Measurements from ENCODE around the gene MAP2K2.
A peak's percentile ranks its signal among the peaks of the same experiment; 100 is the strongest.

Gene MAP2K2

GRCh38 chr19:4061683-4062418 lies 62.1 kb downstream of the MAP2K2 start:
- no peak for DNase-seq (ENCODE audit: low read depth in 1 of 2, low spot score in 1 of 2)

GRCh38 chr19:4061178-4061682 lies 62.7 kb downstream of the MAP2K2 start:
- no peak for DNase-seq (ENCODE audit: low read depth in 1 of 2, low spot score in 1 of 2)

GRCh38 chr19:4060621-4061177 lies 63.2 kb downstream of the MAP2K2 start:
- DNase-seq (ENCODE audit: low read depth in 1 of 2, low spot score in 1 of 2) = no peak

- peak in 1 of 2 donors; percentile 51 for DNase-seq (ENCODE audit: low read depth in 1 of 2, low spot score in 1 of 2)
These were observed 63.9 kb downstream of the MAP2K2 start for GRCh38 chr19:4059891-4060620.

- no peak for DNase-seq (ENCODE audit: low read depth in 1 of 2, low spot score in 1 of 2)
These were observed 64.5 kb downstream of the MAP2K2 start for GRCh38 chr19:4059453-4059871.

GRCh38 chr19:4058693-4059452 lies 65.0 kb downstream of the MAP2K2 start:
- no peak for DNase-seq (ENCODE audit: low read depth in 1 of 2, low spot score in 1 of 2)

GRCh38 chr19:4057931-4058692 lies 65.8 kb downstream of the MAP2K2 start:
- DNase-seq (ENCODE audit: low read depth in 1 of 2, low spot score in 1 of 2) = peak in 1 of 2 donors; percentile 41

- no peak for DNase-seq (ENCODE audit: low read depth in 1 of 2, low spot score in 1 of 2)
These were observed 68.7 kb downstream of the MAP2K2 start for GRCh38 chr19:4055209-4055552.

GRCh38 chr19:4054441-4055208 lies 69.3 kb downstream of the MAP2K2 start:
- DNase-seq (ENCODE audit: low read depth in 1 of 2, low spot score in 1 of 2) = no peak

GRCh38 chr19:4053423-4054324 lies 70.2 kb downstream of the MAP2K2 start:
- DNase-seq (ENCODE audit: low read depth in 1 of 2, low spot score in 1 of 2) = no peak

- DNase-seq (ENCODE audit: low read depth in 1 of 2, low spot score in 1 of 2) = no peak
These were observed 70.9 kb downstream of the MAP2K2 start for GRCh38 chr19:4052993-4053422.

GRCh38 chr19:4052114-4052992 lies 71.6 kb downstream of the MAP2K2 start:
- DNase-seq (ENCODE audit: low read depth in 1 of 2, low spot score in 1 of 2) = no peak

GRCh38 chr19:4051175-4052101 lies 72.5 kb downstream of the MAP2K2 start:
- no peak for DNase-seq (ENCODE audit: low read depth in 1 of 2, low spot score in 1 of 2)

GRCh38 chr19:4049432-4049831 lies 74.5 kb downstream of the MAP2K2 start:
- DNase-seq (ENCODE audit: low read depth in 1 of 2, low spot score in 1 of 2) = no peak

- no peak for DNase-seq (ENCODE audit: low read depth in 1 of 2, low spot score in 1 of 2)
These were observed 76.8 kb downstream of the MAP2K2 start for GRCh38 chr19:4046946-4047683.

- no peak for DNase-seq (ENCODE audit: low read depth in 1 of 2, low spot score in 1 of 2)
These were observed 77.6 kb downstream of the MAP2K2 start for GRCh38 chr19:4046362-4046691.

Measured in activated T-helper 1 cell treated with anti-CD3 and anti-CD28 coated beads, Interleukin-2, amount 50 U/mL, for 16 hours (primary cell).